Measurements from ENCODE around the gene DGUOK. TPM values are rescaled to one million over a fixed set of nuclear protein-coding genes. Genes with fewer than 3 reads are reported as not detected.

Gene DGUOK
- total and polyA plus RNA-seq, 10 of the 15 experiments (the other 5 are each of a cell fraction or from before 2014, with no cell fraction given) = 64.4 to 234 (median 91.4) TPM

DNA sequence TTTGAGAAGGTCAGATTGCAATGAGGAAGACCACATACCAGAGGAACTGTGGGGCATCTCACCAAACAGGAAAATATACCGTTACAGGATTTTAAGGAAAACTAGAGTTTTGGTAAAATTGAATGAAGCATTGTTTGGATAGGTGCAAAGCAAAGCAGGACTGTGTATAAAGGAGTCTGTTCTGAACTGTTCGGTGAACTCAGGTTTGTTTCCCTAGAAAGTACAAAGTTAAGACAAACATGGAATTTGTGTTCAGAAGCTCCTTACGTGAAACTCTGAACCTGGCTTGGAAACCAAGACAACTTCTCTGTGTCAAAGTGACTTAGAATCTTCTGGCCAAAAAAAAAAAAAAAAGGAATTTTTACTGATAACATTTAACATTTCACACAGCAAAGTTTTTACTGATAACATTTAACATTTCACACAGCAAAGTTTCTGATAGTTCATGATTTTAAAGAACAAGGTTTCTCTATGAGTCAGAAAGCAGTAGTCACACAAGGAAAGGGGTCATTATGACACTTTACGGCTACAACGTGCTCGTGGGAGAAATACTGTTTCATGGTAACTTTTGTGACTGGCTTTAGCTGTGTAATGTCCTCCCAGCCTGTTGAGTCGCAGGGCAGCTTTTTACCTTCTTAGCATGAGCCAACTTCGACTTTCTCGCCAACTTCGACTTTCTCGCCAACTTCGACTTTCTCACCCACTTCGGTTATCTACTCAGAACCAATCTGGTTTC lies 36.9 kb downstream of the DGUOK start (continued):
- TF ChIP-seq, protein P1, sequence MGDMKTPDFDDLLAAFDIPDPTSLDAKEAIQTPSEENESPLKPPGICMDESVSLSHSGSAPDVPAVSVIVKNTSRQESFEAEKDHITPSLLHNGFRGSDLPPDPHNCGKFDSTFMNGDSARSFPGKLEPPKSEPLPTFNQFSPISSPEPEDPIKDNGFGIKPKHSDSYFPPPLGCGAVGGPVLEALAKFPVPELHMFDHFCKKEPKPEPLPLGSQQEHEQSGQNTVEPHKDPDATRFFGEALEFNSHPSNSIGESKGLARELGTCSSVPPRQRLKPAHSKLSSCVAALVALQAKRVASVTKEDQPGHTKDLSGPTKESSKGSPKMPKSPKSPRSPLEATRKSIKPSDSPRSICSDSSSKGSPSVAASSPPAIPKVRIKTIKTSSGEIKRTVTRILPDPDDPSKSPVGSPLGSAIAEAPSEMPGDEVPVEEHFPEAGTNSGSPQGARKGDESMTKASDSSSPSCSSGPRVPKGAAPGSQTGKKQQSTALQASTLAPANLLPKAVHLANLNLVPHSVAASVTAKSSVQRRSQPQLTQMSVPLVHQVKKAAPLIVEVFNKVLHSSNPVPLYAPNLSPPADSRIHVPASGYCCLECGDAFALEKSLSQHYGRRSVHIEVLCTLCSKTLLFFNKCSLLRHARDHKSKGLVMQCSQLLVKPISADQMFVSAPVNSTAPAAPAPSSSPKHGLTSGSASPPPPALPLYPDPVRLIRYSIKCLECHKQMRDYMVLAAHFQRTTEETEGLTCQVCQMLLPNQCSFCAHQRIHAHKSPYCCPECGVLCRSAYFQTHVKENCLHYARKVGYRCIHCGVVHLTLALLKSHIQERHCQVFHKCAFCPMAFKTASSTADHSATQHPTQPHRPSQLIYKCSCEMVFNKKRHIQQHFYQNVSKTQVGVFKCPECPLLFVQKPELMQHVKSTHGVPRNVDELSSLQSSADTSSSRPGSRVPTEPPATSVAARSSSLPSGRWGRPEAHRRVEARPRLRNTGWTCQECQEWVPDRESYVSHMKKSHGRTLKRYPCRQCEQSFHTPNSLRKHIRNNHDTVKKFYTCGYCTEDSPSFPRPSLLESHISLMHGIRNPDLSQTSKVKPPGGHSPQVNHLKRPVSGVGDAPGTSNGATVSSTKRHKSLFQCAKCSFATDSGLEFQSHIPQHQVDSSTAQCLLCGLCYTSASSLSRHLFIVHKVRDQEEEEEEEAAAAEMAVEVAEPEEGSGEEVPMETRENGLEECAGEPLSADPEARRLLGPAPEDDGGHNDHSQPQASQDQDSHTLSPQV (IDR thresholded peaks at IDR 0.05) = no peak

DNA sequence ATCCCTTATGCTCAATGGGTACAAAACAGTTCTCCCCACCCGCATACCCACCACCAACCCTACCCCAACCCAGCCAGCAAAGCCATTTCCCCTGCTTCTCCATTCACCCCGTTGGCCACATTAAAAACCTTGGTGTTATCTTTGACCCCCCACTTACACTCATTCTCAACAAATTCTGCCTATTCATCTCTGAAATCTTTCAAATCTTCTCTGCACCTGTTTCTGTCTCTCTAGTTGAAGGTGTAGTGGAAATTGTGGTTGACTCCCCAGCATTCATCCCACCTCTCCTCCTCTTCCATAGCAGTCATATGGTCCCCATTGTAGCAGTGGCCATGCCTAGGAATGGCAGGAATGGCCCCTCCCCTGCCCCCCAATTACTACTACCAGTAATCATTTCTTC lies 37.5 kb downstream of the DGUOK start:
- Histone ChIP-seq H2AFZ (ENCODE audit: control insufficient read depth, low read depth, low read length) (peak overlapping the region; percentile 84; the same call in 1 of the 2 replicates), H3K79me2 (ENCODE audit: control insufficient read depth, insufficient read depth, low read length) (peaks cover 2% of the 10 kb centered on the region; the same call in 1 of the 2 replicates), H4K20me1 (ENCODE audit: control insufficient read depth, insufficient read depth) (no peaks in the 10 kb centered on the region), H3K4me1 (ENCODE audit: control insufficient read depth, insufficient read depth, low read length) (peaks cover 20% of the 10 kb centered on the region), H3K27me3 (replicated peaks in 1 of 2; ENCODE audit: control insufficient read depth in 2 of 2, insufficient read depth in 2 of 2, low read length in 1 of 2) (no peaks in the 10 kb centered on the region), H3K9me3 (replicated peaks; ENCODE audit: control insufficient read depth, insufficient read depth, low read length) (peaks cover 5% of the 10 kb centered on the region; the same call in 2 of the 3 replicates), H3K27ac (ENCODE audit: control insufficient read depth, insufficient read depth) (peak overlapping the region; percentile 88), H3K9ac (ENCODE audit: control insufficient read depth, insufficient read depth, low read length) (peak overlapping the region; percentile 36), H3K36me3 (ENCODE audit: control insufficient read depth in 2 of 2, insufficient read depth in 2 of 2, low read length in 1 of 2) (no peaks in the 10 kb centered on the region; a peak in 2 of 4 replicates), H3K4me2 (ENCODE audit: control insufficient read depth, insufficient read depth) (peak overlapping the region; percentile 46), H3K4me3 (0 out of 2 replicates have a peak overlapping the region, but pooled peaks have one; percentile 43)
- ATAC-seq = peak; percentile 45
- ChIA-PET POLR2A (interaction anchor here (0.6 to 4.2 kb wide), 7 partner anchors 12 to 68 kb away, joined by 3 to 19 read pairs (median 4); no protein-coding TSS in a partner anchor), CTCF (interaction anchor here (0.8 to 2.0 kb wide), 6 partner anchors 15 to 140 kb away, joined by 3 to 11 read pairs (median 5); no protein-coding TSS in a partner anchor), SMC1A (ENCODE audit: uncharacterized antibody, unreplicated experiment) (interaction anchor here (0.8 to 4.2 kb wide), 11 partner anchors 10 to 156 kb away, joined by 3 to 31 read pairs (median 4); partner anchors contain the start of gene DGUOK), RAD21 (ENCODE audit: unreplicated experiment) (interaction anchor here (1.0 to 2.0 kb wide), 5 partner anchors 12 to 143 kb away, joined by 3 to 10 read pairs (median 5); no protein-coding TSS in a partner anchor)
- TF ChIP-seq EED (IDR thresholded peaks at IDR 0.05; ENCODE audit: low read depth) = peak; percentile 57; the same call in 1 of the 2 replicates
- no peak for TF ChIP-seq KAT2A (conservative IDR thresholded peaks at IDR 0.05; ENCODE audit: control insufficient read depth, low read depth, low read length)
- TF ChIP-seq PAX5 (IDR thresholded peaks at IDR 0.05; ENCODE audit: borderline replicate concordance, low read depth, low read length) = no peak
- TF ChIP-seq ZNF207 (IDR thresholded peaks at IDR 0.05; ENCODE audit: borderline replicate concordance) = no peak
- TF ChIP-seq STAT3 (IDR thresholded peaks at IDR 0.05; ENCODE audit: low read depth, low read length) = no peak
- no peak for TF ChIP-seq CHD4 (IDR thresholded peaks at IDR 0.05)
- peak; percentile 57; the same call in 1 of the 2 replicates for TF ChIP-seq RUNX3 (IDR thresholded peaks at IDR 0.05; ENCODE audit: low read length)
- TF ChIP-seq CREM (IDR thresholded peaks at IDR 0.05; ENCODE audit: low read depth) = no peak
- no TSS peak for BruUV-seq (replicated peaks)
- no peak for DNase-seq (ENCODE audit: low read depth, low spot score)
- intact Hi-C loops (cut with micrococcal nuclease; ENCODE audit: unreplicated experiment) (no loop called here), in situ Hi-C loops (cut with MboI) (no loop called here)
- no peak for FAIRE-seq
- 33% methylated on average over 2 of the region's 2 CpGs for WGBS (ENCODE audit: insufficient coverage, insufficient replicate concordance, low lambda C conversion rate, missing lambda C conversion rate)

All from GM12878 (cell line).